DMS79 (cell line): ENCODE data around the gene SPRYD3.
"Not testable (repeated sequence)": the region's sequence is repeated elsewhere in the genome, so short reads cannot be mapped to it uniquely, and the experiment has no call there.

Experiments
- DNase-seq: peaks from one replicate; lab custom pipeline; 2025; lab: John Stamatoyannopoulos, UW

Gene SPRYD3

GRCh38 chr12:53101931-53102781 lies 23.0 kb upstream of the SPRYD3 start:
- DNase-seq = no peak

GRCh38 chr12:53101266-53101665 lies 22.1 kb upstream of the SPRYD3 start:
- no peak for DNase-seq

- no peak for DNase-seq
These were observed 21.4 kb upstream of the SPRYD3 start for GRCh38 chr12:53100466-53101151.

- peak; percentile 8 for DNase-seq
These were observed 20.1 kb upstream of the SPRYD3 start for GRCh38 chr12:53099071-53099882.

GRCh38 chr12:53098354-53098981 lies 19.3 kb upstream of the SPRYD3 start:
- no peak for DNase-seq

GRCh38 chr12:53097564-53098353 lies 18.6 kb upstream of the SPRYD3 start, which contains the start of gene IGFBP6:
TSS of gene IGFBP6 (plus strand) at chr12:53097667. CDS start at chr12:53097718, 51 bp downstream.
- peak; percentile 37 for DNase-seq

DNA sequence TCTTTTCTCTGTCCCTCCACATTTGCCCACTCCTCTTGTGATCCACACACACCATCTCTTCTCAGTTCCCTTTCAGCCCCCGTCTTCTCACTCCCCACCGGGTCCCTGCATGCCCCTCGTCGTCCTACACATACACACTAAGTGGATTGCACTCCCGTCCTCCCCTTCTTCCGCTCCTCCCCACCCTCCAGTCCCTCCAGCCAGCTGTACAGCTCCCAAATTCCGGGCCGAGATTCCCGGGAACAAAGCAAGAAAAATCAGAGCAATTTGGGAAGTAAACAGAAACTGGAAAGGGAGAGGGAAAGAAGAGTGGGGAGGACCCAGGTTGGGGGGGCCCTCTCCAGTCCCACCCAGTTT lies 18.0 kb upstream of the SPRYD3 start:
- no peak for DNase-seq

GRCh38 chr12:53096759-53097158 lies 17.6 kb upstream of the SPRYD3 start:
- DNase-seq = no peak

DNA sequence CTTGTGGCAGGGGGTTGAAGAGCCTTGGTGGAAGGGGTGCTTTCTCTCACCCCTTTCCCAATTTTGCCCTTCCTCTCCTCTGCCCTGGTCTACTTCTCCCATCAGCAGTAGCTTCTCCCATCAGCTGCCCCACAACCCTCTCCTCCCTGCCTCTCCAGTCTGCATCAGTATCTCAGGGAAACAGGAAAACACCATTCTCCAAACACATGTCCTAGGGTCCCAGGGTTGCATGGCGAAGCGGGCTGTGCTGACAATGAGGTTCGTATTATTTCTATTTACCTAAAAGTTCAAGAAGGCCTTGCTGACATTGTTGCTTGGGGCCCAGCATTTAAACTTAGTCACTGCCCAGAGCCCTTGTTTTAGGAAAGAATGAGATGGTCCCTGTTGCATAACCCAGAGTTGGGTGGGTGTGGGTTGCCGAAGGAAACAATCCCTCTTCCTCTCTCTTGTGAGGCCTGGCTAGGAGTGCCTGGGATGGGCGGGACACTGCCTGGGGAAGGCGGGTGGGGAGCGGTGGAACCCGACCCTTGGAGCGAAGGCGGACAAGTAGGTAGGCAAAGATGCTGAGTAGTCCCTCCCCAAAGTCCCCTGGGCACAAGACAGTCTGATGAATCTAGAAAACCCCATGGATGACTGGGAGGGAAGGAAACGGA lies 17.0 kb upstream of the SPRYD3 start:
- no peak for DNase-seq

DNA sequence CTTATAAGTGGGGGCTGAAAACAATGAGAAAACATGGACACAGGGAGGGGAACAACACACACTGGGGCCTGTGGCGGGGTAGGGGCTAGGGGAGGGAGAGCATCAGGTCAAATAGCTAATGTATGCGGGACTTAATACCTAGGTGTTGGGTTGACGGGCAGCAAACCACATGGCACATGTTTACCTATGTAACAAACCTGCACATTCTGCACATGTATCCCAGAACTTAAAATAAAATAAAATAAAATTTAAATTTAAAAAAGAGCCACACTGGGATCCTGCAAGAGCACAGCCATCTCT lies 16.4 kb upstream of the SPRYD3 start:
- not testable (repeated sequence) for DNase-seq

DNA sequence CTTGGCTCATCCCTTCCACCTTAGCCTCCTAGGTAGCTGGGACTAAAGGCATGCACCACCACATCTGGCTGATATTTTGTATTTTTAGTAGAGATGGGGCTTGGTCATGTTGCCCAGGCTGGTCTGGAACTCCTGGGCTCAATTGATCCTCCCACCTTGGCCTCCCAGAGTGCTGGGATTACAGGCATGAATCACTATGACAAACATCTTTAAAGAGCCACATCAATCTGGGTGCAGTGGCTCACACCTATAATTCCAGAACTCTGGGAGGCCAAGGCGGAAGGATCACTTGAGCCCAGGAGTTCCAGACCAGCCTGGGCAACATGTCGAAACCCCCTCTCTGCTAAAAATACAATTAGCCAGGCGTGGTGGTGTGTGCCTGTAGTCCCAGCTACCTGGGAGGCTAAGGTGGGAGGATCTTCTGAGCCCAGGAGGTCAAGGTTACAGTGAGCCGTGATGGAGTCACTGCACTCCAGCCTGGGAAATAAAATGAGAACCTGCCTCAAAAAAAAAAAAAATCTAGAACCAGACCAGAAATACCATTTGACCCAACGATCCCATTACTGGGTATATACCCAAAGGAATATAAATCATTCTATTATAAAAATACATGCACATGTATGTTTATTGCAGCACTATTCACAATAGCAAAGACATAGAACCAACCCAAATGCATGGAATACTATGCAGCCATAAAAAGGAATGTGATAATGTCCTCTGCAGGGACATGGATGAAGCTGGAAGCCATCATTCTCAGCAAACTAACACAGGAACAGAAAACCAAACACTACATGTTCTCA lies 15.8 kb upstream of the SPRYD3 start:
- not testable (repeated sequence) for DNase-seq

- no peak for DNase-seq
These were observed 15.2 kb upstream of the SPRYD3 start for GRCh38 chr12:53094394-53094787.

DNA sequence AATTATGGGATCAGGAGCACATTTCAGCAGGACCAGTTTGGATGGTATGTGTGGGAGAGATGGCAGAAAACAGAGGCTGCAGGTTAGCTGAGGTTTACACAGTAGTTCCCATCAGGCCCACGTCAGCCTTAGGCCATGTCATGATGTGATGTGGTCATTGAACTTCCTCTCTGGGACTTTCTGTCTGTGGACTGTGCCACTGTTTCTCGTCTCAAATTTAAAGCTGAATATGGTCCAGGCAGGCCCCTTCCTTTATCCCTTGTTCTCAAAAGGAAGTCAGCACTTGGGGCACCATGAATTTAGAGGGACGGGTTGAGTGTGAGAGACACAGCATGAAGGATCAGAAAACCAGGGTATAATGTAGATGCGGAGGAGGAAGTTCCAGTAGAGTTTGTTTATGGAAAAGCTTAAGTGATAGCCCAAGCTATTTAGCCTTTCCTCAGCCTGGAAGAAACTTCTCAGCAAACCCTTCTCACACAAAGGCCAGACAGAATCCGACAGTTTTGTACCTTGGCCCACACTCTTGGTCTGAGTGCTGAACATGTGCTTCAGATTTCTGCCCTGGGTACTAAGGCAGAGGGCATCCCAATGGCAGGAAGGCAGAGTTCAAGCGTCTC lies 14.7 kb upstream of the SPRYD3 start:
- DNase-seq = no peak

DNA sequence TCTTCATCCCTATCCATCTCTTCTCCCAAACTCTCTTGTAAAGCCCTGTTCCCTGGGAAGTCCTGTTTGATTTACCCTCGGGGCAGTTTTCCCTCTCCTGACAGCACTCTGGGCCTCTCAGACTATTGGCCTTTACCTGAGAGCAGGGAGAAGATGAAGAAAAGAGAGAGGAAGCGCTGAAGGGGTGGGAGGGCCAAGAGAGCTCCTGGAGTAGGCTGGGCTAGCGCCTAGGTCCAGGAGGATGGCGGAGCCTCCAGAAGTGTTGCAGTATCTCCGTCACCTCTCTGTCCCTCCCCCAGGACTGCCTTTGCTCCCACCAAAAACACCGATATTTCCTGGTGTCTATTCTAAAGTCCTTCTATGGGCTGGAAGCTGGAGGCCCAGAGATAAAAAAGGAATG lies 12.6 kb upstream of the SPRYD3 start:
- DNase-seq = no peak

- DNase-seq = no peak
These were observed 11.4 kb upstream of the SPRYD3 start for GRCh38 chr12:53090554-53090953.

DNA sequence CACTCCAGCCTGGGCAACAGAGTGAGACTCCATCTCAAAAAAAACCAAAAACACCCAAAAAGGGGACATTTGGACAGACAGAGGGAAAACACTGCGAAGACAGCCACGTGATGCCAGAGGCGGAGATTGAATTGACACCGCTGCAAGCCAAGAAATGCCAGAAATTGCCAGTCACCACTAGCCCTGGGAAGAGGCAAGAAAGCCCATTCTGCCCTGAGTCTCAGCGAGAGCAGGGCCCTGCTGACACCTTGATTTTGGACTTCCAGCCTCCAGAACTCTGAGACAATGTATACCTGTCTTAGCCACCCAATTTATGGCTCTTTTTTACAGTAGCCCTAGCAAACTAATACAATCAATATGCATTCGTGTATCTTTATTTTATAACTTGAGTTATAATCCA lies 10.9 kb upstream of the SPRYD3 start:
- DNase-seq = no peak

- no peak for DNase-seq
These were observed 7.2 kb upstream of the SPRYD3 start for GRCh38 chr12:53086361-53086760.

DNA sequence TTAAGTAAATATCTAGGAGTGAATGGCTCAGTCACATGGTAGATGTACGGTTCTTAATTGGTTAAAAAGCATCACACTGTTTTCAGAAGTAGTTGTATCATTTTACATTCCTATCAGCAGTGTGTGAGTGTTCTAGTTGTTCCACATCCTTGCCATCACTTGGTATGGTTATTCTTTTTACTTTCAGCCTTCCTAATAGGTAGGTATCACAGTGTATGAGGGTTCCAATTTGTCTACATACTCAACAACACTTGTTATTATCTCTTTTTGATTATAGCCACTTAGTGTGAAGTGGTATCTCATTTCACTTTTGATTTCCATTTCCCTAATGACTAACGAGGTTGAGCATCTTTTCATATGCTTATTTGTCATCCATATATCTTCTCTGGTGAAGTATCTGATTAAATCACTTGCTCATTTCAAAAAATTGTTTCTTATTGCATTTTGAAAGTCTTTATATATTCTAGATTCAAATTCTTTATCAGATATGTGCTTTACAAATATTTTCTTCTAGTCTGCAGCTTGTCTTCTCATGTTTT lies 3.5 kb upstream of the SPRYD3 start:
- no peak for DNase-seq
